HG03039 (cell line): ENCODE measurements around the gene TOM1L1.

Experiments
- ATAC-seq: cut with Tn5 transposase; IDR thresholded peaks from one replicate; pipeline ENCODE4 v1.9.1; 2021; ENCODE audit warnings: mild to moderate bottlenecking, moderate library complexity; ENCODE audit not compliant: unreplicated experiment

The TOM1L1 gene

GRCh38 chr17:54892360-54892759, 8.3 kb upstream of the TOM1L1 start:
- ATAC-seq: no peak

- ATAC-seq: no peak
Measured at GRCh38 chr17:54898576-54898975, 2.1 kb upstream of the TOM1L1 start.

GRCh38 chr17:54899201-54899600, 1.5 kb upstream of the TOM1L1 start:
- ATAC-seq: no peak

GRCh38 chr17:54899721-54900456, 763 bp upstream of the TOM1L1 start:
- no peak for ATAC-seq

- ATAC-seq: no peak
Measured at GRCh38 chr17:54901230-54901822, 674 bp downstream of the TOM1L1 start.

- ATAC-seq: no peak
Measured at GRCh38 chr17:54902017-54902416, 1.4 kb downstream of the TOM1L1 start.

GRCh38 chr17:54902611-54903010, 2.0 kb downstream of the TOM1L1 start:
- ATAC-seq: no peak

- no peak for ATAC-seq
Measured at GRCh38 chr17:54903375-54903774, 2.7 kb downstream of the TOM1L1 start.

- no peak for ATAC-seq
Measured at GRCh38 chr17:54906683-54907082, 6.0 kb downstream of the TOM1L1 start.

GRCh38 chr17:54907376-54907775, 6.7 kb downstream of the TOM1L1 start:
- no peak for ATAC-seq

GRCh38 chr17:54909766-54910165, 9.1 kb downstream of the TOM1L1 start:
- no peak for ATAC-seq

- no peak for ATAC-seq
Measured at GRCh38 chr17:54916721-54917120, 16.1 kb downstream of the TOM1L1 start.

GRCh38 chr17:54919425-54919824, 18.8 kb downstream of the TOM1L1 start:
- no peak for ATAC-seq

GRCh38 chr17:54920819-54921218, 20.2 kb downstream of the TOM1L1 start:
- no peak for ATAC-seq

GRCh38 chr17:54924405-54924804, 23.8 kb downstream of the TOM1L1 start:
- ATAC-seq: no peak

- no peak for ATAC-seq
Measured at GRCh38 chr17:54927525-54927924, 26.9 kb downstream of the TOM1L1 start.

- ATAC-seq: no peak
Measured at GRCh38 chr17:54932711-54933110, 32.1 kb downstream of the TOM1L1 start.

- no peak for ATAC-seq
Measured at GRCh38 chr17:54933921-54934320, 33.3 kb downstream of the TOM1L1 start.

- ATAC-seq: no peak
Measured at GRCh38 chr17:54935471-54935870, 34.8 kb downstream of the TOM1L1 start.

GRCh38 chr17:54937018-54937417, 36.4 kb downstream of the TOM1L1 start:
- no peak for ATAC-seq

- no peak for ATAC-seq
Measured at GRCh38 chr17:54937426-54937825, 36.8 kb downstream of the TOM1L1 start.

- ATAC-seq: no peak
Measured at GRCh38 chr17:54941285-54941684, 40.6 kb downstream of the TOM1L1 start.

- ATAC-seq: no peak
Measured at GRCh38 chr17:54944796-54945195, 44.1 kb downstream of the TOM1L1 start.
